ENCODE measurements around the gene DNAJC4. TPM values are rescaled to one million over a fixed set of nuclear protein-coding genes. Genes with fewer than 3 reads are reported as not detected.

The DNAJC4 gene
- polyA plus RNA-seq, 4 donors: 44.9 to 85.8 (median 59.1) TPM

- peak; percentile 96 to 99 (median 98) for DNase-seq (ENCODE audit: low read depth in 4 of 4, low spot score in 3 of 4)
Observed at GRCh38 chr11:64269540-64270220, 39.3 kb downstream of the DNAJC4 start.

GRCh38 chr11:64275031-64275800 lies 44.9 kb downstream of the DNAJC4 start:
- no peak for DNase-seq (ENCODE audit: low read depth in 4 of 4, low spot score in 3 of 4)

- no peak for DNase-seq (ENCODE audit: low read depth in 4 of 4, low spot score in 3 of 4)
Observed at GRCh38 chr11:64275841-64276240, 45.5 kb downstream of the DNAJC4 start.

GRCh38 chr11:64276653-64277431 lies 46.5 kb downstream of the DNAJC4 start:
- DNase-seq (ENCODE audit: low read depth in 4 of 4, low spot score in 3 of 4): no peak

- DNase-seq (ENCODE audit: low read depth in 4 of 4, low spot score in 3 of 4): no peak
Observed at GRCh38 chr11:64278576-64279190, 48.3 kb downstream of the DNAJC4 start.

GRCh38 chr11:64281957-64282770 lies 51.8 kb downstream of the DNAJC4 start:
- DNase-seq (ENCODE audit: low read depth in 4 of 4, low spot score in 3 of 4): no peak

- DNase-seq (ENCODE audit: low read depth in 4 of 4, low spot score in 3 of 4): no peak
Observed at GRCh38 chr11:64283092-64283491, 52.7 kb downstream of the DNAJC4 start.

Other genes starting within 250 kb of the DNAJC4 start
- gene OTUB1, start 244.1 kb upstream of the DNAJC4 start, polyA plus RNA-seq (ENCODE audit: insufficient read length in 4 of 4): 100 to 1,000 TPM in 2 of 4 donors, 10 to 100 TPM in 2; 67.1 to 112 (median 101) TPM
- gene FLRT1, start 194.6 kb upstream of the DNAJC4 start, polyA plus RNA-seq (ENCODE audit: insufficient read length in 4 of 4): 1 to 10 TPM; 2.1 to 5.5 (median 3.5) TPM
- 10 to 100 TPM; 14.9 to 17.8 (median 15.3) TPM for gene MACROD1, start 64.4 kb upstream of the DNAJC4 start, polyA plus RNA-seq (ENCODE audit: insufficient read length in 4 of 4)
- 100 to 1,000 TPM; 125 to 232 (median 205) TPM for gene STIP1, start 44.4 kb upstream of the DNAJC4 start, polyA plus RNA-seq (ENCODE audit: insufficient read length in 4 of 4)
- 1 to 10 TPM; 3.4 to 7.2 (median 5.6) TPM for gene FERMT3, start 23.8 kb upstream of the DNAJC4 start, polyA plus RNA-seq (ENCODE audit: insufficient read length in 4 of 4)
- 10 to 100 TPM; 25.7 to 56.1 (median 40.1) TPM for gene TRPT1, start 4.4 kb upstream of the DNAJC4 start, polyA plus RNA-seq (ENCODE audit: insufficient read length in 4 of 4)
- 10 to 100 TPM; 13.2 to 32.7 (median 19.1) TPM for gene NUDT22, start 4.3 kb upstream of the DNAJC4 start, polyA plus RNA-seq (ENCODE audit: insufficient read length in 4 of 4)
- gene VEGFB, start 4.0 kb downstream of the DNAJC4 start, polyA plus RNA-seq (ENCODE audit: insufficient read length in 4 of 4): 100 to 1,000 TPM in 2 of 4 donors, 10 to 100 TPM in 2; 82.6 to 115 (median 99.9) TPM
- gene FKBP2, start 10.5 kb downstream of the DNAJC4 start, polyA plus RNA-seq (ENCODE audit: insufficient read length in 4 of 4): 10 to 100 TPM; 61.0 to 99.2 (median 86.6) TPM
- 10 to 100 TPM; 54.4 to 90.9 (median 69.8) TPM for gene PPP1R14B, start 16.4 kb downstream of the DNAJC4 start, polyA plus RNA-seq (ENCODE audit: insufficient read length in 4 of 4)
- gene PLCB3, start 21.0 kb downstream of the DNAJC4 start, polyA plus RNA-seq (ENCODE audit: insufficient read length in 4 of 4): 10 to 100 TPM; 12.4 to 17.1 (median 13.7) TPM
- gene BAD, start 54.1 kb downstream of the DNAJC4 start, polyA plus RNA-seq (ENCODE audit: insufficient read length in 4 of 4): 10 to 100 TPM; 42.1 to 69.9 (median 48.3) TPM
- 10 to 100 TPM; 27.4 to 48.6 (median 30.6) TPM for gene GPR137, start 55.3 kb downstream of the DNAJC4 start, polyA plus RNA-seq (ENCODE audit: insufficient read length in 4 of 4)
- gene KCNK4, start 60.8 kb downstream of the DNAJC4 start, polyA plus RNA-seq (ENCODE audit: insufficient read length in 4 of 4): under 1 TPM in 1 of 4 donors, not detected in 3; 0.16 TPM
- under 1 TPM in 1 of 4 donors, not detected in 3; 0.79 TPM for gene CATSPERZ, start 69.8 kb downstream of the DNAJC4 start, polyA plus RNA-seq (ENCODE audit: insufficient read length in 4 of 4)
- 10 to 100 TPM in 3 of 4 donors, 1 to 10 TPM in 1; 7.4 to 31.0 (median 17.2) TPM for gene ESRRA, start 75.0 kb downstream of the DNAJC4 start, polyA plus RNA-seq (ENCODE audit: insufficient read length in 4 of 4)
- 100 to 1,000 TPM; 208 to 244 (median 221) TPM for gene TRMT112, start 87.0 kb downstream of the DNAJC4 start, polyA plus RNA-seq (ENCODE audit: insufficient read length in 4 of 4)
- 100 to 1,000 TPM; 156 to 230 (median 184) TPM for gene PRDX5, start 87.6 kb downstream of the DNAJC4 start, polyA plus RNA-seq (ENCODE audit: insufficient read length in 4 of 4)
- 1 to 10 TPM; 2.7 to 5.2 (median 3.6) TPM for gene CCDC88B, start 109.7 kb downstream of the DNAJC4 start, polyA plus RNA-seq (ENCODE audit: insufficient read length in 4 of 4)
- 10 to 100 TPM in 3 of 4 donors, 1 to 10 TPM in 1; 9.4 to 16.3 (median 13.5) TPM for gene RPS6KA4, start 128.6 kb downstream of the DNAJC4 start, polyA plus RNA-seq (ENCODE audit: insufficient read length in 4 of 4)

Data from left renal pelvis (tissue), 4 donors.